Measurements from ENCODE around the gene PRKCD.

Gene PRKCD

DNA sequence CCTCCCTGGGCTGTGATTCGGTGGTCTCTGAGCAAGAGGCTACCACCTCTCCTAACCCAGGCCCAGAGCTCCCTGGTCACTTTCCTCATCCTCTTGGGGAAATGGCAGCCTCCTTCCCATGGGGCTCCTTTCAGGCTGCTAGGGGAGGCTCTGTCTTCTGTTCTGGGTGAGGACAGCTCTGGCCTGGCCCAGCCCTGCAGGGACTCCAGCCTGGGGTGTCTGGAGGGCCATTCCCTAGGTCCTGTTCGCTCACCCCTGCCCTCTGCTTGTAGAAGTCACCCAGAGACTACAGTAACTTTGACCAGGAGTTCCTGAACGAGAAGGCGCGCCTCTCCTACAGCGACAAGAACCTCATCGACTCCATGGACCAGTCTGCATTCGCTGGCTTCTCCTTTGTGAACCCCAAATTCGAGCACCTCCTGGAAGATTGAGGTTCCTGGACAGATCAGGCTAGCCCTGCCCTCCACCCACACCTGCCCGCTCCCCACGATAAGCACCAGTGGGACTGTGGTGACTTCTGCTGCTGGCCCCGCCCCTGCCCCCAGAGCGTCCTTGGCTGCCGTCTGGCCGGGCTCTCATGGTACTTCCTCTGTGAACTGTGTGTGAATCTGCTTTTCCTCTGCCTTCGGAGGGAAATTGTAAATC, 30.9 kb downstream of the PRKCD start:
- H3K4me3 ChIP-seq (ENCODE audit: low read depth, low read length): no peak overlapping the region
- no peak for DNase-seq (ENCODE audit: low read depth, low spot score)
- ChIA-PET CTCF (interaction anchor here (0.9 to 7.0 kb wide), 7 partner anchors 15 to 118 kb away, joined by 3 to 77 read pairs (median 4); partner anchors contain the start of gene PRKCD), POLR2A (no interaction called here)
- TF ChIP-seq, protein P1, sequence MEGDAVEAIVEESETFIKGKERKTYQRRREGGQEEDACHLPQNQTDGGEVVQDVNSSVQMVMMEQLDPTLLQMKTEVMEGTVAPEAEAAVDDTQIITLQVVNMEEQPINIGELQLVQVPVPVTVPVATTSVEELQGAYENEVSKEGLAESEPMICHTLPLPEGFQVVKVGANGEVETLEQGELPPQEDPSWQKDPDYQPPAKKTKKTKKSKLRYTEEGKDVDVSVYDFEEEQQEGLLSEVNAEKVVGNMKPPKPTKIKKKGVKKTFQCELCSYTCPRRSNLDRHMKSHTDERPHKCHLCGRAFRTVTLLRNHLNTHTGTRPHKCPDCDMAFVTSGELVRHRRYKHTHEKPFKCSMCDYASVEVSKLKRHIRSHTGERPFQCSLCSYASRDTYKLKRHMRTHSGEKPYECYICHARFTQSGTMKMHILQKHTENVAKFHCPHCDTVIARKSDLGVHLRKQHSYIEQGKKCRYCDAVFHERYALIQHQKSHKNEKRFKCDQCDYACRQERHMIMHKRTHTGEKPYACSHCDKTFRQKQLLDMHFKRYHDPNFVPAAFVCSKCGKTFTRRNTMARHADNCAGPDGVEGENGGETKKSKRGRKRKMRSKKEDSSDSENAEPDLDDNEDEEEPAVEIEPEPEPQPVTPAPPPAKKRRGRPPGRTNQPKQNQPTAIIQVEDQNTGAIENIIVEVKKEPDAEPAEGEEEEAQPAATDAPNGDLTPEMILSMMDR (IDR thresholded peaks at IDR 0.05; ENCODE audit: insufficient read depth, low read length, missing control alignments): no peak

GRCh38 chr3:53192608-53193007, 31.6 kb downstream of the PRKCD start:
- TF ChIP-seq, protein P1 (IDR thresholded peaks at IDR 0.05; ENCODE audit: insufficient read depth, low read length, missing control alignments): no peak
- no peak for DNase-seq (ENCODE audit: low read depth, low spot score)
- H3K4me3 ChIP-seq (ENCODE audit: low read depth, low read length): no peak overlapping the region
- ChIA-PET CTCF (interaction anchor here (0.9 to 7.0 kb wide), 5 partner anchors 32 to 78 kb away, joined by 4 to 77 read pairs (median 5); partner anchors contain the start of gene PRKCD), POLR2A (no interaction called here)

DNA sequence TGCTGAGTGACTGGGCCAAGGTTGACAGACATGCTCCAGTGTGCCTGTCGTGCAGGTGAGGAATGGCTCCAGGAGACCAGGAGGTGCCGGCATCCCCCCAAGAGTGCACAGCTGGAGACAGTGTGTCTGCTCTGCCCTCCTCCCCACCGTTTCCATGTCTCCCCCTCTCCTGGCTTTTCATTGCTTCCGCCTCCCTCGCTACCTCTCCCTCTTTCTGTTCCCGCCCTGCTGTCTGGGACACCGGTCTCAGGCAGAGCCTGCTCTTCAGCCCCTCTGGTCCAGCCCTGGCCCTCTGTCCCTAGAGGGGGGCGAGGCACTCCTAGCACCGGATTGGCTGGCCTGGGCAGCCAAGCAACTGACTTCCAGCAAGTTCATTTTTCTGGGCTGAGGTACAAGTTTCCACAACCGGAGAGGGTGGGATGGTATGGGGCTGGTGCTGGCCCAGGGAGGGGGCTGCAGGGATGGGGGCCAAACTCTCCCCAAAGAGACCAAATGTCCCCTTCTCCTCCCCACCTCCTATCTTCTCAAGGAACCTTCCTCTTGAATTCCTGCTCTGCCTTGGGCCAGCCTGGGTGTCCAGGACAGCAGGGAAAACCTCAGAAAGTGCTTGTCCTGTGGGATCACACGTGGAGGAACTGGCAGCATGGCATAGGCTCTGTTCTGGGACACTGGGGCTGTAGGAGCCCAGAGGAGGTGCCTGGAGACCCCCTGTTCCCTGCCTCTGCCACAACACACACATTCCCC, 32.6 kb downstream of the PRKCD start:
- POLR2A ChIA-PET: no interaction called here
- H3K4me3 ChIP-seq (ENCODE audit: low read depth, low read length): no peak overlapping the region
- TF ChIP-seq, protein P1 (IDR thresholded peaks at IDR 0.05; ENCODE audit: insufficient read depth, low read length, missing control alignments): no peak
- no peak for DNase-seq (ENCODE audit: low read depth, low spot score)
- CTCF ChIA-PET: interaction anchor here (0.6 to 7.0 kb wide), 8 partner anchors 9 to 79 kb away, joined by 3 to 218 read pairs (median 22); partner anchors contain the start of gene PRKCD

GRCh38 chr3:53194210-53195065, 33.4 kb downstream of the PRKCD start:
- POLR2A ChIA-PET: no interaction called here
- CTCF ChIA-PET: interaction anchor here (0.8 to 8.8 kb wide), 15 partner anchors 9 to 80 kb away, joined by 3 to 245 read pairs (median 17); partner anchors contain the start of gene PRKCD
- DNase-seq (ENCODE audit: low read depth, low spot score): no peak
- TF ChIP-seq, protein P1 (IDR thresholded peaks at IDR 0.05; ENCODE audit: insufficient read depth, low read length, missing control alignments): no peak
- H3K4me3 ChIP-seq (ENCODE audit: low read depth, low read length): no peak overlapping the region

- POLR2A ChIA-PET: no interaction called here
- H3K4me3 ChIP-seq (ENCODE audit: low read depth, low read length): no peak overlapping the region
- CTCF ChIA-PET: interaction anchor here (0.8 to 8.8 kb wide), 21 partner anchors 10 to 130 kb away, joined by 3 to 245 read pairs (median 8); partner anchors contain the start of gene PRKCD
- TF ChIP-seq, protein P1 (IDR thresholded peaks at IDR 0.05; ENCODE audit: insufficient read depth, low read length, missing control alignments): no peak
- no peak for DNase-seq (ENCODE audit: low read depth, low spot score)
Observed at GRCh38 chr3:53195066-53195450, 34.0 kb downstream of the PRKCD start.
